ENCODE data around the gene ABCA7.

DNA sequence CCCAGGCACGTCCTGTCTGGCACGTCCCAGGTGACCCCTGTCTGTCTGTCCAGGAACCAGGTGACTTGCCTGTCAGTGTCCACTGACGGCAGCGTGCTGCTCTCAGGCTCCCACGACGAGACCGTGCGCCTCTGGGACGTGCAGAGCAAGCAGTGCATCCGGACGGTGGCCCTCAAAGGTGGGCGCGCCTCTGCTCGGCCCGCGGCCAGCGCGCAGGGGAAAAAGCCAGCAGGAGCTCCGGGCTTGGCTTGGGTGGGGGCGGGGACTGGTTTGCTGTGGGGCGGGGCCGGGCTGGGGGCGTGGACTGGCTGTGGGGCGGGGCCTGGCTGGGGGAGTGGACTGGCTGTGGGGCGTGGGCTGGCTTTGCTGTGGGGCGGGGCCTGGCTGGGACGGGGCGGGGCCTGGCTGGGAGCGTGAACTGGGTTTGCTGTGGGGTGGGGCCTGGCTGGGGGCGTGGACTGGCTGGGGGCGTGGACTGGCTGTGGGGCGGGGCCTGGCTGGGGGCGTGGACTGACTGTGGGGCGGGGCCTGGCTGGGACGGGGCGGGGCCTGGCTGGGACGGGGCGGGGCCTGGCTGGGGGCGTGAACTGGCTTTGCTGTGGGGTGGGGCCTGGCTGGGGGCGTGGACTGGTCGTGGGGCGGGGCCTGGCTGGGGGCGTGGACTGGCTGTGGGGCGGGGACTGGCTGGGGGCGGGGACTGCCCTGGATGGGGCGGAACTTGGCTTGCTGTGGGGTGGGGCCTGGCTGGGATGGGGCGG, 48.6 kb upstream of the ABCA7 start:
- no peak for TF ChIP-seq FOXA1 (IDR thresholded peaks at IDR 0.05)
- no peak for TF ChIP-seq SP1 (IDR thresholded peaks at IDR 0.05)
- TF ChIP-seq NFRKB (IDR thresholded peaks at IDR 0.05): no peak
- no peak for TF ChIP-seq ELF4 (IDR thresholded peaks at IDR 0.05)
- TF ChIP-seq SUZ12 (IDR thresholded peaks at IDR 0.05): no peak
- TF ChIP-seq HDGF (IDR thresholded peaks at IDR 0.05; ENCODE audit: borderline replicate concordance): no peak
- no peak for TF ChIP-seq CTBP1 (IDR thresholded peaks at IDR 0.05; ENCODE audit: borderline replicate concordance)
- TF ChIP-seq, protein P1, sequence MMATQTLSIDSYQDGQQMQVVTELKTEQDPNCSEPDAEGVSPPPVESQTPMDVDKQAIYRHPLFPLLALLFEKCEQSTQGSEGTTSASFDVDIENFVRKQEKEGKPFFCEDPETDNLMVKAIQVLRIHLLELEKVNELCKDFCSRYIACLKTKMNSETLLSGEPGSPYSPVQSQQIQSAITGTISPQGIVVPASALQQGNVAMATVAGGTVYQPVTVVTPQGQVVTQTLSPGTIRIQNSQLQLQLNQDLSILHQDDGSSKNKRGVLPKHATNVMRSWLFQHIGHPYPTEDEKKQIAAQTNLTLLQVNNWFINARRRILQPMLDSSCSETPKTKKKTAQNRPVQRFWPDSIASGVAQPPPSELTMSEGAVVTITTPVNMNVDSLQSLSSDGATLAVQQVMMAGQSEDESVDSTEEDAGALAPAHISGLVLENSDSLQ (IDR thresholded peaks at IDR 0.05): no peak
- TF ChIP-seq FOXK2 (IDR thresholded peaks at IDR 0.05): no peak
- no peak for TF ChIP-seq LEF1 (IDR thresholded peaks at IDR 0.05; ENCODE audit: borderline replicate concordance)

Data from HEK293T (cell line).